EH (cell line): ENCODE results near the gene AMPD3.

Experiments used
- DNase-seq: peaks from one replicate; pipeline ENCODE4 v3.0.0-alpha.2; 2015; ENCODE audit warnings: low read depth

Gene AMPD3

GRCh38 chr11:10504490-10504889 lies 49.4 kb downstream of the AMPD3 start:
- DNase-seq, result no peak

GRCh38 chr11:10505278-10506007 lies 50.4 kb downstream of the AMPD3 start:
- DNase-seq, result no peak

GRCh38 chr11:10506008-10506370 lies 50.9 kb downstream of the AMPD3 start:
- DNase-seq, result no peak

- no peak for DNase-seq
Measured at GRCh38 chr11:10511181-10511621, 56.1 kb downstream of the AMPD3 start.

GRCh38 chr11:10514202-10514601 lies 59.1 kb downstream of the AMPD3 start:
- peak; percentile 43 for DNase-seq

GRCh38 chr11:10514709-10515108 lies 59.6 kb downstream of the AMPD3 start:
- peak; percentile 59 for DNase-seq

GRCh38 chr11:10515418-10515817 lies 60.4 kb downstream of the AMPD3 start:
- no peak for DNase-seq

DNA sequence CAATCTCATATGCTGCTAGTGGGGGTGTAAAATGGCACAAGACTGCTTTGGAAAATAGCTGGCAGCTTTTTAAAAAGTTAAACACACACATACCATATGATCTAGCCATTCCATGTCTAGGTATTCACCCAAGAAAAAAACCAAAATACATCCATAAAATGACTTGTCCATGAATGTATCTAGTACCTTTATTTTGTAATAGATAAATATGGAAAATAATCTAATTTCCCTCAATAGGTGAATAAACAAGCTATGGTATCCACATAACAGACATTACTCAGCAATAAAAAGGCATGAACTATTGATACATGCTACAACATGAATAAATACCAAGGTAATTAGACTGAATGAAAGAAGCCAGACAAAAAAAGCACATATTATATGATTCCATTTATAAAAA lies 63.1 kb downstream of the AMPD3 start:
- DNase-seq, result no peak

DNA sequence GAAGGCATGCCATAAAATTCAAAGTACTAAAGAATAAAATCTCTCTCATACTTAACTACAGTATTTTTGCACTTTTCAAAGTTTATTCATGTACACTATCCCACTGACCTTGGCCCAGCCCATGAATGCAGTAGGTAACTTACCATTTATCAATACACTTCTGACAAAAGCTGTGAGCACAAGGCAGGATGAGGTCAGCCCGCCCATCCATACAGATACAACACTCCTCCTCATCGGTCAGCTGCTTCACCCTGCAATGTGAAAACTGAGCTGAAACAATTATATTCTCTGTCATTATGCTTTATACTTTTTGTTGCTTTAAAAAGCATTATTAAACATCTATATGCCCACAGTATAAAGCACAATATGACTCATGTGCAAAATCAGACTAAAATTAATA lies 63.8 kb downstream of the AMPD3 start:
- DNase-seq, result no peak

DNA sequence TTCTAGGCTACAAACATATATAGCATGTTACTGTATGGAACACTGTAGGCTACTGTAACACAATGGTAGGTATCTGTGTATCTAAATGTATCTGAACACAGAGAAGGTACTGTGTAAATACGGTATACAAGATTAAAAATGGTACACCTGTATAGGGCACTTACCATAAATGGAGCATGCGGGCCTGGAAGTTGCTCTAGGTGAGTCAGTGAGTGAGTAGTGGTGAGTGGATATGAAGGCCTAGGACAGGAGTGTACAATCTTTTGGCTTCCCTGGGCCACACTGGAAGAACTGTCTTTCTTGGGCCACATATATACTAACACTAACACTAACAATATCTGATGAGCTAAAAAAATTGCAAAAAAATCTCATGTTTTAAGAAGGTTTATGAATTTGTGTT lies 64.6 kb downstream of the AMPD3 start:
- DNase-seq, result no peak

- DNase-seq, result no peak
Measured at GRCh38 chr11:10520562-10520961, 65.5 kb downstream of the AMPD3 start.

DNA sequence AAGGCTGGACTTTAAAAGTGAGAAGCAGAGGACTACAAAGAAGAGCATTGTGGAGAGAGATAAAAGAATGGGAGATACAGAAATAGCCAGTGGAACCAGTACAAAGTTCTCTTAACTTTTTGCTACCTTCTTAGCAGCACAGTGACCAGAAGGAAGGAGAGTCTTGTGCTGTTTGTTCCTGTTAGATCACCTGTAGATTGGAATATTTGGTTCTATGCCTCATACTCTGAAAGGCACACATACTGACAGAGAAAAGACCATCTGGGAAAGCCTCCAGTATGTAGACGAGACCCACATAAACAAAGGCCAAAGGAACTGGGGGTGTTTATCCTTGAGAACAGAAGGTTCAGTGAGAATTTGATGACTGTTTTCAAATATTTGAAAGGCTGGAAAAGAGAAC lies 67.2 kb downstream of the AMPD3 start:
- DNase-seq, result no peak

DNA sequence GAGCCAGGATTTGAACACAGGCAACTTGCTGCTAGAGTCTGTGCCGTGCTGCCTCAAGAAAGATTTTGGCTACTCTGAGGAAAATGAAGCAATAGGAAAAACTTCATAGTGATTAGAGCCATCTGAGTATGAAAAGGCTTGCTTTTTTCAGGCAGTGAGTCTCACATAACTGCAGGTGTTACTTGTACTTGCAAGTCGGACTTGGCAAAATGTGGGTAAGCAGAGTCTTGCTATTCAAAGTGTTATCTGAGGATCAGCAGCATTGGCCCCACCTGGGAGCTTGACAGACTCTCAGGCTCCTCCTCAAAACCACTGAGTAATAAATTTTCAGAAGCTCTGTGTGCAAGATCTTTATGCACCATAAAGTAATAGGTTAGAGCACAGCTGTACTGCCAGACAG lies 67.9 kb downstream of the AMPD3 start:
- no peak for DNase-seq

DNA sequence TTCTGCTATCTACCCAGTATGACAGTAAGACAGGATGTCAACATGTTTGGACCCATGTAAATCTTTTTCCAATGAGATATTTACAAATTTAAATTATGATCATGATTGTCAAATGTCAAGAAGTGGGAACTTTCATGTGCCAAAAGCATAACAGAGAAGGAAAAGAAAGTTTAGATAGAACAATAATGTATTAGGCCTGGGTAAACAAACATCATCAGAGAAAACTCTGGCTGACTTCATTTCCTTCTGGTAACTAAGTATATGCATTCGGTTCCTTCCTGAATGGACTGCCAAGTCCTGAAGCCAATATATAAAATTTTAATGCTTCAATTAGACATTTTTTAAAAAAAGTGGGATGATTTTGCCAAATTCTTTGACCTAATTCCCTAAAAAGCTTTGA lies 69.4 kb downstream of the AMPD3 start:
- no peak for DNase-seq

DNA sequence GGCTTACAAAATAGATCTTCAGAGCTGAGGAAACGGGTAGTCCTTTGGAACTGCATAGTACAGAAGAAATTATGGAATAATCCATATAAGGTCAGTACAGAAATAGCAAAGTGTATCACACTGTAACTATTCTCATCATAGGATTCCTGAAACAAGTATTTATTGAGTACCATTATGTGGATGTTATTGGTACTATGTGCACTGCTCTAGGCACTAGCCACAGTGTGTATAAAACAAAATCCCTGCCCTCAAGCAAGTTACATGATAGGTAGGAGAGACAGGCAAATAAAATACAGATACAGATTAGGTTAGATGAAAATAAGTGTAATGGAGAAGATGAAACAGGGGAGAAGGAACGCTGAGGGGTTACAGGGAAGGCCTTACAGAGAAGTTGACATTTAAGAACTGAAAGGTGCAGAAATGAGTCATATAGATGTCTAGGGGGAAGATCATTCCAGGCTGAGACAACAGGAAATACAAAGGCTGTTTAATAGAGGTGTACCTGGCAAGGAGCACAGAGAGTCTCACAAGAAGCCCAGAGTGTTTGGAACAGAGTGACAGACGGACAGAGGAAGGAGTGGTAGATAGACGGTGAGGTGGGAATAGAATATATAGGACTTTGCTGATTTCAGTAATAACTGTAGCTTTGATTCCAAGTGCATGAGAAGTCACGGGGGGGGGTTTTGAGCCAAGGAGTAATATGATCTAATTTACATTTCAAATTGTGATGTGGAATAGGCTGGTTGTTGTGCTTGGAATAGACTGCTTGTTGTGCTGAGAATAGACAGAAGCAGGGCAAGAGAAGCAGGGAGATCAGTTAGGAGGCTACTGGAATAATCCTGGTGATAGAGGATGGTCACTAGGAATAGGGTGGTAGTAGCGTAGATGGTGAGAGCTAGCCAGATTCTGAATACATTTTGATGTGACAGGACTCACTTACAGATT lies 72.2 kb downstream of the AMPD3 start:
- peak; percentile 48 for DNase-seq

GRCh38 chr11:10528121-10528520 lies 73.1 kb downstream of the AMPD3 start:
- DNase-seq, result peak; percentile 69

DNA sequence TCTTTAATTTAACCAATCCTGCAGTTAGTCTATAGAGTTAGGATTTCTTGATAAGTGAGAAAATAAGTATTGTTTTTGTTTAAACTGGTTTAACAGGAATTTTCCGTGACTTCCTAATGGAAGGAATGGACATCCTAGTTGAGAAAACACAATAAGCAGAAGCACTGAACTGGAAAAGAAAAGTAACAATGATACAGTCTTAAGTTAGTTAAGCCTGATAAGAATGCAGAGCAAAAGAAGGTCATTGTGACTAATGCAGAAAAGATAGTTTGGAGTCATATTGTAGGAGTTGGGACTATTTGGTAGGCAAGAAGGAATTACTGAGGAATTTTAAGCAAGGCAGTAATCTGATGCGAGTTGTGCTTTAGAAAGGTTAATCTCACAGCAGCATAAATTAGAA lies 74.2 kb downstream of the AMPD3 start:
- peak; percentile 84 for DNase-seq

DNA sequence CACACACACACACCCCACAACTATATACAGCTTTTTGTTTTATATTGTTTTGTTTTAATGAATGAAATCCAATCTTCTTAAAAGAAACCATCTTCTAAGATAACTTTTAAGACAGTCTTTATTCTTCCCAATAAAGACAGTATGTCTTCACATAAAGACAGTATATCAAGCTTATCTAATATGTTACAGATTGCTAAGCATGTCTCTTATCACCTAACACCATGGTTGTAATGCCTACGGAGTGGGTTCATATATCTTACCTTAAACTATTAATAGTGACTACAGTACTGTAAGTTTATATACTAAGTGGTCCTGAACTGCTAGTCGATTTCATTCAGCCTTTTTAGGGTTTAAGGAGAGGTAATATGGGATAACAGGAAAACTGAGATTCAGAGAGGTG lies 77.5 kb downstream of the AMPD3 start:
- no peak for DNase-seq

GRCh38 chr11:10533323-10533722 lies 78.3 kb downstream of the AMPD3 start:
- no peak for DNase-seq

DNA sequence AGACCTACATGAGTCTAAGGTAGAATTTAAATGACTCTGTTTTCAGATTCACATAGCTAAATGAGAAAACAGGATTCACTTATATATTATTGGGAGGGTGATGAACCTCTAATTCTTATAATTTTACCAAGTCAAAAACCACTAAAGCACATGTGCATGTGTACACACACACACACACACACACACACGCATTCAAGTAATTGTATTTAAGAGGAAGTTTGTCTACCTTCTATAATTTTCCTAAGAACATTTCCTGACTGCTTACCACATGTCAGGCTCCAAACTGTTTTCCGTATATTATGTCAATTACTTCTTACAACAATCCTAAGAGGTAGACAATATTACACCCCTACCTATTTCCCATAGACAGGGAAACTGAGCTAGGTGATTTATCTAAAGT lies 79.3 kb downstream of the AMPD3 start:
- DNase-seq, result no peak

GRCh38 chr11:10537600-10537999 lies 82.5 kb downstream of the AMPD3 start:
- no peak for DNase-seq

- DNase-seq, result peak; percentile 29
Measured at GRCh38 chr11:10538924-10539323, 83.9 kb downstream of the AMPD3 start.

DNA sequence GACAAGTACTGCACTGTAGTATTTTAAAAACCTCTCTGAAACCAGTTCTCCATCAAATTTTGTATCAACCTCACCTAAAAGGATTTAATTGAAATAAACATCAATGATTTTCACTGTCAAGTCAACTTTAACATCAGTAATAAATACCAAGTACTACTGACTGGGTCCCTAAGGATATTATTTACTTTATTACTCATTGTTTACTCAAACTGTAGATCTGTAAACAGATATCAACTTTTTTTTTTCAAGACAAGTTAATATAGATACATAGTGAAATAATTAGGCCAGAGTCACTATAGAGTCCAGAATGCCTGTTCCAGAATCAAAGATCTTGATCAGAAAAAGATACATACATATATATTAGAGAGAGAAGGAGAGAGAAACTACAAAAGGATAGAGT lies 84.3 kb downstream of the AMPD3 start:
- no peak for DNase-seq
